GM06990 (cell line): ENCODE measurements around the gene PDRG1.
"Not testable (repeated sequence)": the region's sequence is repeated elsewhere in the genome, so short reads cannot be mapped to it uniquely, and the experiment has no call there.

ENCODE experiments used
- DNase-seq: peaks from one replicate; pipeline ENCODE4 v3.0.0-alpha.2; 2011; ENCODE audit not compliant: insufficient read length; ENCODE audit errors: extremely low read depth
- H3K27me3 ChIP-seq: replicated peaks from 2 replicates; pipeline ENCODE4 v1.6.0; 2011; ENCODE audit warnings: low read length; ENCODE audit not compliant: control insufficient read depth, insufficient read depth
- H3K36me3 ChIP-seq: 2 replicates; pipeline ENCODE4 v1.5.1; 2011; ENCODE audit warnings: low read length; ENCODE audit not compliant: control insufficient read depth, insufficient read depth
- H3K4me3 ChIP-seq: replicated peaks from 2 replicates; pipeline ENCODE4 v1.5.1; 2011; ENCODE audit warnings: low read depth, mild to moderate bottlenecking, control low read depth, low read length
- CTCF ChIP-seq: IDR thresholded peaks from 2 replicates; pipeline ENCODE4 v1.5.1; 2011; ENCODE audit warnings: low read length, control low read depth, mild to moderate bottlenecking, inconsistent platforms; ENCODE audit not compliant: insufficient read depth, poor library complexity, severe bottlenecking

PDRG1 gene

GRCh38 chr20:31922181-31922580 lies 29.7 kb downstream of the PDRG1 start:
- TF ChIP-seq CTCF, result no peak
- Histone ChIP-seq H3K36me3 (no peaks in the 10 kb centered on the region), H3K4me3 (no peak overlapping the region), H3K27me3 (no peaks in the 10 kb centered on the region; the same call in 1 of the 2 replicates)
- no peak for DNase-seq

DNA sequence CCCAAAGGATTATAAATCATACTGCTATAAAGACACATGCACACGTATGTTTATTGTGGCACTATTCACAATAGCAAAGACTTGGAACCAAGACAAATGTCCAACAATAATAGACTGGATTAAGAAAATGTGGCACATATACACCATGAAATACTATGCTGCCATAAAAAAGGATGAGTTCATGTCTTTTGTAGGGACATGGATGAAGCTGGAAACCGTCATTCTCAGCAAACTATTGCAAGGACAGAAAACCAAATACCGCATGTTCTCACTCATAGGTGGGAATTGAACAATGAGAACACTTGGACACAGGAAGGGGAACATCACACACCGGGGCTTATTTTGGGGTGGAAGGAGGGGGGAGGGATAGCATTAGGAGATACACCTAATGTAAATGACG lies 30.4 kb downstream of the PDRG1 start:
- not testable (repeated sequence) for H3K4me3 ChIP-seq, H3K36me3 ChIP-seq, DNase-seq, H3K27me3 ChIP-seq

DNA sequence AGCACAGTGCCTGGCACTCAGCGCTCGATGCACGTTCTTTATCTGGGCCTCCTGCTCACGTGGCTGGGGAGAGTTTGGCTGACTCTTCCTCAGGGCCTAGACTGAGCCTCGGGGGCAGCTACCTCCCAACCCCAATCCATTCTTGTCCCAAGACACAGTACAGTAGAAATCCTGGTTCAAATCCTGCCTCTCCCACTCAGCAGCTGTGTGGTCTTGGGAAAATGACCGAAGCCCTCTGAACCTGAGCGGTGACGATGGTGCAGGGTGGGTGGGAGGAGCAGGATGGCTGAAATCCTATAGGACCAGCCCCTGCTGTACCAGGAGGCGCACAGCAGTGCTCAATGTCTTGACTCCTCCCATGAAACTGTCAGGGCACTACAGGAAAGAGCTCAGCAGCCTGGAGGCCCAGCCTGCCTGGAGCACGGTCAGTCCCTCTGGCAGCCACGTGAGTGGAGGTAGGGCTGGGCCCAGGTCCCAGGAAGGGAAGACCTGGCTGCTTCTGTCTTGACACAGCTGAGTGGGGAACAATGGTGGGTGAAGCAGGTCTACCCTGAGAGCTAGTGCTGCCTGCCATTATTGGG lies 31.5 kb downstream of the PDRG1 start:
- H3K27me3 ChIP-seq, result no peaks in the 10 kb centered on the region
- no peak overlapping the region for H3K4me3 ChIP-seq
- no peak for DNase-seq
- TF ChIP-seq CTCF, result no peak
- no peaks in the 10 kb centered on the region for H3K36me3 ChIP-seq

DNA sequence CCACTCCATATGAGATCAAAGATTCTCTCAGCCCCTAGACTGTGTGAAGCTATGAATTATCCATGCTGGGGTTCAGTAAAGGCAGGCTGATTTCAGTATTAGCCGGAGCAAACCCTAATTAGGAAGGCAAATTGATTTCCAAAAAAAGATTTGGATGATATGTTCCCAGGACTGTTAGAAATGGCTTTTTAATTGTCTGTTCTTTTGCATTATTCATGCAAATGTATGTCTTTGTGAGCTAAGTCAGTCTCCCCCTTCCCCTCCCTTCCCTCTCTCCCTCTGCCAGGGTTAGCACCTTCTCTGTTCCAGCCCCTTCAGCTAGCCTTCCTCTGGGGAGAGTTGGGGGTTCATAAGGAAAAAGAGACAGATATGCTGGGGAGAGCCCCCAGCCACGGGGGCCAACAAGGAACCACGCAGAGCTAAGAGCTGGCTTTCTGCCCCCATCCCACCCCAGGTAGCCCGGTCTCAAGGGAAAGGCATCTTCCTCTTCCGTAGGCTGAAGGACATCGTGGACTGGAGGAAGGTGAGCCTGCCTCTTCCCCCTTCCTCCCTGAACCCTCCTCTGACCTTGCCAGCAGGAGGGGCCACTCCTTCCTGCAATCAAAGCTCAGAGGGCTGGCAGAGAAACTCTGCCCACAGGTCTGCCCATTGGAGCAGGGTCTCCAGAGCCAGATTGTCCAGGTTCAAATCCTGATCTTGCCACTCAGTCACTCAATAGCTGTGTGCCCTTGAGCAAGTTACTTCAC lies 32.3 kb downstream of the PDRG1 start:
- no peaks in the 10 kb centered on the region for H3K36me3 ChIP-seq
- H3K4me3 ChIP-seq, result no peak overlapping the region
- H3K27me3 ChIP-seq, result no peaks in the 10 kb centered on the region
- DNase-seq, result no peak
- no peak for TF ChIP-seq CTCF

DNA sequence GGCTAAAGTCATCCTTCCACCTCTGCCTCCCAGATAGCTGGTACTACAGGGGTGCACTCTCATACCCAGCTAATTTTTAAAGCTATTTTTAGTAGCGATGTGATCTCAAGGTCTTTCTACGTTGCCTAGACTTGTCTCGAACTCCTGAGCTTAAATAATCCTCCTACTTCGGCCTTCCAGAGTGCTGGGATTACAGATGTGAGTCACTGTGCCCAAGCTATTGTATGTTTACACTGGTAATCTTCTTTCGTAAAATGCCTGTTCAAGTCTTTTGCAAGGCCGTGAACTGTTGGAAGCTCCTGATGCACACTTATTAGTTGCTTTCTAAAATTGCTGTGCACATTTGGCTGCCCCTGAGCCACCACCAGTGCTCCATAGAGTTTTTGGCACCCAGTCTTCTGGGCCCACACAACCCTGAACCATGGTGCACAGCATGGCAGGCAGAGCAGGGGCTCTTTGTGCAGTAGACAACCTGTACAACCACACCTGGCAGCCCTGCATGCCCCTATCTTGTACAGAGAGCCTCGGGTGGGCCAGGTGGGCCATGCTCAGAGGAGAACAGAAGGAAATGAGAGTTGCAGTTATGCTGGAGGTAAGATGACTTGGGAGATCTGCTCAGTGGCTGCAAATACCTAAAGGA lies 33.3 kb downstream of the PDRG1 start:
- no peak for DNase-seq
- no peaks in the 10 kb centered on the region for H3K36me3 ChIP-seq
- no peaks in the 10 kb centered on the region for H3K27me3 ChIP-seq
- no peak for TF ChIP-seq CTCF
- H3K4me3 ChIP-seq, result no peak overlapping the region

DNA sequence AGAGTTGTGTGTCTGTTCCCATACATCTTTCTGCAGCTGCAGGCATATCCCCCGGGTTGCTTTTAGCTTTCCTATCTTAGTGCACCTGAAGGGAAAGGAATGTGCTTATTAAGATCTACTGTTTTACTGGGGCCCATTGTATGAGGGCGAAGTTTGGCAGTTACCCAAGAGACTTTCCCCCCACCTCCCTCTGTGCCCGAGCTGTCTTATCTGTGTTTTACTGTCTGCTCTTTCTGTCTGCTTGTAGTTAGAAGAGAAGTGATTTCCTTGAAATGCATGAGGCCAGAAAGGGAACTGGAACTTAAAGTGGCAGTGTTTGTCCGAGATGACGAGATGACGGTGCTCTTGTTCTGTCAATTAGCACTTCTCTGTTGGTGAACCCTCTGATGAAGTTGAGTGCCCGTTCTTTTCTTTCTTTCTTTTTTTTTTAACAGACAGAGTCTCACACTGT lies 33.9 kb downstream of the PDRG1 start:
- DNase-seq, H3K27me3 ChIP-seq, H3K36me3 ChIP-seq, H3K4me3 ChIP-seq: not testable (repeated sequence)
